ENCODE data around the gene CCT8L2. TPM values are rescaled to one million over a fixed set of nuclear protein-coding genes. Genes with fewer than 3 reads are reported as not detected.
"Not testable (repeated sequence)": the region's sequence is repeated elsewhere in the genome, so short reads cannot be mapped to it uniquely, and the experiment has no call there.

Gene CCT8L2
- total and polyA plus RNA-seq, 2 of the 4 experiments (the other 2 are of a cell fraction) = not detected

DNA sequence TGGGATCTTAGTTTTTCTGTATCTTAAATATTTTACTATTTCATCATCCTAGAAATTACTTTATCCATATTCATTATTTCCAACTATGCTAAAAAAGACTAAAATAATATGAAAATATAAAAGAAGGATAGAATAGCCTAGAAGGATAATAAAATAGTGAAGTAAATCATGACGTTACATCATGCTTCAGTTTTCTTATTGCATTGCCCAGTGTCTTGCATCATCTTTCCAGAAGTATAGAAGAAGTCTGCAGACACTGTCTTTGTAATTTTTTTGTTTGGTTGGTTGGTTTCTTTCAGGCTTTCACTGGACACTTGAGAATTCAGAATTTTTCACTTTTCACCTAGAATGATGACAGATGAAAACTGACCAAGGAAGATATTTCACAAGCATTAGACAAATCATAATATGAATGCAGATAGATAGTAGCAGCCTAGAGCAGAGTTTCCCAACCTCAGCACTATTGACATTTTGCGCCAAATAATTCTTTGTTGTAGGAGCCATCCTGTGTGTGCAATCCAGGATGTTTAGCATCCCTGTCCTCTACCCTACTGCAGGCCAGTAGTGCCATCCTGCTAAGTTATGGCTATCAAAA is 23.3 kb downstream of the CCT8L2 start:
- H3K27me3 ChIP-seq (ENCODE audit: control insufficient read depth, insufficient read depth, low read length); dilution Hi-C loops (cut with HindIII; ENCODE audit: low sequenced_read_pairs, unreplicated experiment); H3K4me2 ChIP-seq (ENCODE audit: low read depth, low read length); H2AK9ac ChIP-seq (replicated peaks; ENCODE audit: low read depth, low read length, poor library complexity); H2BK5ac ChIP-seq (ENCODE audit: low read depth, low read length, poor library complexity, severe bottlenecking); H4K5ac ChIP-seq (ENCODE audit: low read depth, low read length); H2BK120ac ChIP-seq (ENCODE audit: low read depth, low read length); H3K14ac ChIP-seq (replicated peaks; ENCODE audit: low read depth, low read length); H3K27ac ChIP-seq (ENCODE audit: insufficient read depth, low read length); H3K56ac ChIP-seq (ENCODE audit: extremely low read depth, insufficient read depth, low read length); BruUV-seq (replicated peaks); CTCF ChIA-PET; H2AFZ ChIP-seq (replicated peaks; ENCODE audit: low read length, poor library complexity); H3K9ac ChIP-seq (ENCODE audit: low read depth, low read length); H3K36me3 ChIP-seq (ENCODE audit: control insufficient read depth, insufficient read depth, low read length); H3K4me3 ChIP-seq (ENCODE audit: insufficient read depth, low read depth, low read length); H3K4me1 ChIP-seq (ENCODE audit: control insufficient read depth, insufficient read depth, low read length); in situ Hi-C loops (cut with MboI; ENCODE audit: low sequenced_read_pairs); ATAC-seq (ENCODE audit: low read depth); H2AK5ac ChIP-seq (ENCODE audit: low read depth, low read length); POLR2A ChIA-PET (ENCODE audit: unreplicated experiment); intact Hi-C loops (cut with micrococcal nuclease); H3K9me3 ChIP-seq (ENCODE audit: control insufficient read depth, insufficient read depth, low read length); H3K79me1 ChIP-seq (ENCODE audit: low read depth in 1 of 2, low read length in 2 of 2); DNase-seq; H3K18ac ChIP-seq (ENCODE audit: low read depth, low read length); H3K9me1 ChIP-seq (ENCODE audit: insufficient read depth, low read length); H4K91ac ChIP-seq (ENCODE audit: insufficient read depth, low read depth, low read length); H3K23ac ChIP-seq (ENCODE audit: low read depth, low read length); H3K4ac ChIP-seq (ENCODE audit: low read depth, low read length); H2BK20ac ChIP-seq (ENCODE audit: low read depth, low read length); H4K20me1 ChIP-seq (ENCODE audit: insufficient read depth, low read length); H2BK15ac ChIP-seq (ENCODE audit: low read depth, low read length); H4K8ac ChIP-seq (ENCODE audit: low read depth in 2 of 2, low read length in 2 of 2): not testable (repeated sequence)
- no CpG with 5 or more reads among the region's 2 CpGs for WGBS, 2 experiments (ENCODE audit: extremely low coverage in 2 of 2, insufficient read length in 1 of 2)
